GM19238 (cell line): ENCODE measurements around the gene NFKB2.

Source experiments
- DNase-seq: peaks from one replicate; pipeline ENCODE4 v3.0.0; 2011; ENCODE audit warnings: low spot score; ENCODE audit not compliant: insufficient read length

Gene NFKB2

DNA sequence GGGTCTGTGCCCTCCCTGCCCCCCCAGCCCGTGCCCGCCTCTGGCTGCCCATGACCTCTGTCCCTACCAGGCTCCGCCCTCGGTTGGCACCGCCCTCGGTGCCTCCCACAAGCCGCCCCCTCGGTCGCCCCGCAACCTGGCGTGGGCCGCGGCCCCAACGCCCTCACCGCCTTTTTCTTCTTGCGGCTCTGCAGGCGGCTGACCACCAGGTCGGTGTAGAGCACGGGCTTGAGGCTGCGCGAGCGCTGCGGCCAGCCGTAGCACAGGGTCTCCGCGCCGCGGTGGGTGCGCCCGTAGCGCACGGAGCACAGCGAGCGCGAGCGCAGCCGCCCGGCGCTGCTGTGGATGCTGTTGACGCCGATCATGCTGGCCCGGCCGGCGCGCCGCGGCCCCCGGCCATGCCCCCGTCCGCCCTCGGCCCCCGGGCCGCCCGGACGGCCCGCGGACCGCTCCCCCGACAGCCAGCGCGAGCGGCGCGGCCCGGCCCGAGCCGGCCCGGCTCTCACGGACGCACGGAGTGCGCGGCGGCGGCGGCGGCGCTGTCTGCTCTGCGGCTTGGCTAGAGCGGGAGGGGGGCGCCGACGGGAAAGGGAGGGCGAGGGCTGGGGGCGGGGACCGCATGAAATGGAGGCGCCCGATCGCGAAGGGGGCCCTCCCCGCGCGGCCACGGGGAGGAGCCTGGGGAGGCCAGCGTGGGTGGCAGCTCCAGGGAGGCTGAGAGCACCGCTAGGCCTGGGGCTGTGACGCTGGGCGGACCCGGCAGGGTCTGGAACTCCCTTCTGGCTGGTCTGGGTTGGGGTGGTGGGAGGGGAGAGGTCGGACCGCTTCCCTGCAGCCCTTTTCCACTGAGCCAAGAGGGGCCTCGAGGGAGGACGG is 13.5 kb downstream of the NFKB2 start:
- DNase-seq: no peak

DNA sequence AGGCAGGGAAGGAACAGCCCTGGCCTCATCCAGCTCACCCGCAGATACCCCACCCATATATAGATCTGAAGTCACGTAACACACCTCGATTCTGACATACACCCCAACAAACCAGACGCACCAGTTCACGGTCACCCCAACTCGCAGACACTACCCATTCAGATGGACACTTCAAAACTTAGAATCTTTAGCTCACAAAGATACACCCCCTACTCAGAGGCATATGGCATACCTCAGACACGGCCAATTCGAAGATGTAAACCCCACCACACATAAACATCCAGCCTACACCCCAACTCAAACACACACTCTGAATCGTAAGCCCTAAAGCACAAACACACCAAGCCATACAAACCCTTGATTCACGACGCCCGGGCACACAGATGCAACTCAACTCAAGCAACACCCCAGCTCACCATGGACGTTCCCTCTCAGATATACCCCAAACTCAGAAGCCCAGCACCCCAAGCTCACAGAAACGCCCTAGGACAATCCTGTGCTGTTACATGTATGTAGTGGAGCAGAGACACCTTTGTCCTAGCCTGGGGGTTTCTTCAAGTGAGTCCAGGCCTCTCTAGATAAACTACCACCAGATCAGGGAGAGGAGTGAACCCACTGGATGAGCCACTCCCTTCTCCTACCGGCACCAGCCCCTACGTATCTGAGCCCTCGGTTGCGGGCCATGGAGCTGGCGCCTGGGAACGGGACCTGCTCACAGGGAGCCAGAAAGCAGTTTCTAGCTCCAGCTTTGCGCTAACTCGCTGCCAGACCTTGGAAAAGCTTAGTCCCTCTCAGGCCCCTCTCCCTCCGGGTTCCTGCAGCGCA is 14.3 kb downstream of the NFKB2 start:
- no peak for DNase-seq

DNA sequence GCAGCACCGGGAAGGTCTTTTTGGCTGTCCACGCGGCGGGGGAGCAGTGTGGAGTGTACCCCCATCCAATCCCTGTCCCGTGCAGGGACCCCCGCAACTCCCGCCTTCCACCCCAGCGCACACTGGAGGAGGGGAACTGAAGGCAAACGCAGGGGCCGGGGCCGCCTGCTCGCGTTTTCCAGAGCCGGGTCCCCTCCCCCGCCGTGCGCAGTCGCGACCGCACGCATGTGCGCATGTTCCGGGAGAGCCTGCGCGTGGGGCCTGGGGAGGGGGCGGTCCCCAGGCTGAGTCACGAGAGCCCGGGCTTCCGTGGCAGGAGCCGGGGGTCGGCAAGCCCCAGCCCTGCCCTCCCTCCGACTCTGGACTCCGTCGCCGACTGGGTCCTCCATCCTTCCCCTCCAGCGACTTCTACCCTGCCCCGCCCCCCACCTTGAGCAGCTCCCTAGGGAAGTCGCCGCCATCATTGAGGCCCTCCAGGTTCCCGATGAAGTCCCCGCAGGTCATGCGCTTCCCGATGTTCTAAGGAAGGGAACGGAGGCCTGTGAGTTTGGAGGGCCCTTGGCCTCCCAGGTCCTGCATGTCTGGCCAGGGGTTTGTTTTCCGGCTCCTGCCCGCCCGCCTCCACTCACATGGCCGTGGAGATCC is 15.0 kb downstream of the NFKB2 start:
- DNase-seq: no peak

DNA sequence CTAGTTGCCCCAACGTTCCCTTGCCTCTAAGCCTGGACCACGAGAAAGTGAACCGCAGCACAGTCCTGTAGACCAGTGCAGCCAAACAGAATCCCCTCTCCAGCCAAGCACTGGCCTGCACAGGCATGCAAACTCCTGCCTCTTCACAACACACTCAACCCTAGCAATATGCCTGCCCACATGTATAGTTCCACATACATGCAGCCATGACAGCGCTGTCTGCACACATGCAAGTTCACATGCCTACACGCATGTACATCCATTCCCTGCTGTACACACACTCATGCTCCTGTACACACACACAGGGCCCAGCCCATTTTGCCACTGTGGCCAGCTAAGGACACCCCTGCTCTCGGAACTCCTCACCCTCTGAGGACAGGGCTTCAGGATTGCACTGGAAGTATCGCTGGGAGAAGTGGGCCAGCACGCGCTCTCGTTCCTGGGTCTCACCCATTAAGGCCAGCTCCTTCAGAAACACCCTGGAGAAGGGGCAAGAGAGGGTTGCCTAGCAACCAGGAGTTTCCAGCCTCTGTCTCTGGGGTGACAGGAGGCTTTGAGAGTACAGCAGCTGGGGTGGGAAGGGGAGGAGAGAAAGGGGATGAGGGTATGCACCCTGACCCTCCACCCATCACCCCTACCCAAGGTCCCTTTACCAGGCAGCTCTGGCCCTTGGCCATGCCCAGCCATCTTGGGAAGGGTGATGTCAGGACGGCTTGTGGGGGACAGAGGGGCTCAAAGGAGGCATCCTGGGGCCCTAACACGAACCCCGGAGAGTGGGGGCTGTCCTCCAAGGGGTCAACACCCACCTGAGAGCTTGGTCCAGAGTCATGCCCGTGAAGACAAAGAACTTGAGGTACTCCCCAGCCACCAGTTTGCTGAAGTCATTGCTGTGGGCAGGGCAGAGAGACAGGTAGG is 16.1 kb downstream of the NFKB2 start:
- DNase-seq: no peak

DNA sequence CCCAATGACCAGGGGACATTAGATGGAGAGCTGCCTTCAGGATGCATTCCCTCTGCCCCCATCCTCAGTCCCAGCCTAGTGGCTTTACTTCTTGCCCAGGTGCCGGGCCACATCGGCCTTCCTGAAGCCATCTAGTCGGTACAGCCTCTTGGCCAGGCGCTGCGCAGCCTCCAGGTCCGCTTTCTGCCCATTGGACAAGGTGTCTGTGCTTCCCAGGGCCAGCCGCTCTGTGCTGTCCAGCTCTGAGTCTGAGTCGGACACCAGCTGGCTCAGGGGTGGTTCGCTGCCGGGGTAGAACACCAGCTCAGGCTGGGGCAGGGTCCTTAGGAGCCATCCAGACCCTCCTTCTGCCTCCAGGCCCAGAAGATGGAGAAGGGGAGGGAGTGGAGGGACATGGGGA is 16.8 kb downstream of the NFKB2 start:
- no peak for DNase-seq

DNA sequence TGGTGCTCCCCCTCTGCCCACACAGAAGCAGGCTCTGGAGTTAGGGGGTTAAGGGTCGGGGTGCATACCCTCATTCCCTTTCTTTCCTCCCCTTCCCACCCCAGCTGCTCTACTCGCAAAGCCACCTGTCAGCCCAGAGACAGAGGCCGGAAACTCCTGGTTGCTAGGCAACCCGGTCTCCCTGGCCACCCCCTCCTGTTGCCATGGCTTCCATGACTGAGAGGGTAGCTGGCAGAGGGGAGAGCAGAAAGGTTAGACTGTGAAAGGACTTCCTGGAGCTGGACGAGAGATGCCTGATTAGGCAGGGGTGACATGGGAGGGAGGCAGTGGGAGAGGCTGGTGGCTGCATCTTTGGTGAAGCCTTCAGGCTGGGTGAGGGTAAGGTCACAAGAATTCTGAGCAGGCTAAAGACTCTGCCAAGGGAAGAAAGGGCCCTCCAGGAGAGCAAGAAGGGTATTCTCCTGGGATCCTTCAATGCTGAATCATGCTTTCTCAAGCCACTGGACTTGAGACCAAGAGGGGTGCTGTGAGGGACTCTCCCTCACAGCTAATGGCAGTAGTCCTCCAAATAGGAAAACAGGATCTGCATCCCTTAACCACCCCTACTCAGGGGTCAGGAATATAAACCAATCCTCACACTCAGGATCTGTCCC is 17.7 kb downstream of the NFKB2 start:
- DNase-seq: peak; percentile 82

DNA sequence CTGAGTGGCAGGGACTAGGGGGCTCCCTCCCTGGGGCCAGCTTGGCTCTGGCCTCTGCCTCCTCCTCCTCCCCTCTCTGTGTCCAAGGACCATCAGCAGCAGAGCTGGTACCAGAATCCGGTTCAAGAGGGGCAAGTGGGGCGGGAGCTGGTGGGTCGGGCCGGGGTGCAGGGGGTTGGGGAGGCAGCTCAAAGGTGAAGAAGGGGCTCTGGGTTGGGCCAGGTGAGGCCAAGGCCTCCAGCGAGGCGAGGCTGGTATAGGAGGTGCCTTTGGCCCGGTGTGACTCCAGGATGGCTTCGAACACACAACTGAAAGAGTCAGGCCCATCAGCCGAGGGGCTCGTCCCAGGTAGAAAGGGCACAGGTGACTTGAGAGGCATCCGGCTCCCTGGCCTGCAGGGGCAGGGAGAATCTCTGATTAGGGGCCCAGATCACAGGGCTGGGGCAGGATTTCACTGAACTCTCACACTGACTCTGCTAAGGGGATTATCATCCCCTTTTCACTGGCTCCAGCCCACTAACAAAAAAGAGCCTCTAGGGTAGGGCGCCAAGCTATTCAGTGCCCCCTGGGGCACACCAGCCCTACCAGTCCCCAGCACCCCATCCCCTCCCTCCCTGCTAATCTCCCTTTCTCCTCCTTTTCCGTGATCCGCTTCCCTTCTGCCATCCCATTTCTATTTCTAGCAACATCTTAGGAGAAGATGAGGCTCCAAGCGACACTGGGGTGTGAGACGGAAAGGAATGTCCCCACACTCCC is 18.5 kb downstream of the NFKB2 start:
- no peak for DNase-seq

DNA sequence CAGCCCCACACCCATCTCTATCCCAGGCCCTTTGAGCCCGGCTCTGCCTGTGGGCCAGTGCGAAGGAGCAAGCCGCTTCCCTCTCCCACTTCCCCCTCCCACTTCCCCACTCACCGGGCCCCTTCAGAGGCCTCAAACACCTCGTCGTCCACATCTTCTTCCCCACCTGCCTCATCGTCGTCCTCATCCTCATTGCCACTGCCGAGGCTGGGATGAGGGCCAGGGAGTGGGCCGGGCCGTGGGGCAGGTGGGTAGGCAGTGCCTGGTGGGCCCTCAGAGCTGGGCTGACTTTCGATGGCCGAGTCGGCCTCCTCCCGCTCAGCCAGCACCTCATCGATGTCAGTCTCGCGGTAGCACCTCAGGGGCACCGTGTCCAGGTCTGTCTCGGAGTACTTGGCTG is 19.2 kb downstream of the NFKB2 start:
- DNase-seq: no peak

DNA sequence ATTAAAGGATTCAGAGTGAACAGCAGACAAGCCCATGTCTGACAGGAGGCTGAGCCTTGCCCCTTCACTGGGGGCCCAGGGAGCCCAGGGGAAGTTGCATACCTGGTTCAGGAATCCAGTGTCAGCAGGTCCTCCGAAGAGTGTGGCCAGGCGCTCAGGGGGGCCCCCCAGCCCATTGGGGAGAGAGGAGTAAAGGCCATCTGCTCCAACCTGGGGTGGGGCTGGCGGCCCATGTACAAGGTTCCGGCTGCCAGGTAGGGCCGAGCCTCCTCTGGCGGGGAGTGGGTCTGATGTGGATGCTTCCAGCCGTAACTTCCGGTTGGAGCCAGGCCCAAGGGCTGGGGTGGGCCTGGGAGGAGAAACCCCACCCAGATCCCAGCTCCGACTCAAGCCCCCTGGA is 20.8 kb downstream of the NFKB2 start:
- DNase-seq: no peak

DNA sequence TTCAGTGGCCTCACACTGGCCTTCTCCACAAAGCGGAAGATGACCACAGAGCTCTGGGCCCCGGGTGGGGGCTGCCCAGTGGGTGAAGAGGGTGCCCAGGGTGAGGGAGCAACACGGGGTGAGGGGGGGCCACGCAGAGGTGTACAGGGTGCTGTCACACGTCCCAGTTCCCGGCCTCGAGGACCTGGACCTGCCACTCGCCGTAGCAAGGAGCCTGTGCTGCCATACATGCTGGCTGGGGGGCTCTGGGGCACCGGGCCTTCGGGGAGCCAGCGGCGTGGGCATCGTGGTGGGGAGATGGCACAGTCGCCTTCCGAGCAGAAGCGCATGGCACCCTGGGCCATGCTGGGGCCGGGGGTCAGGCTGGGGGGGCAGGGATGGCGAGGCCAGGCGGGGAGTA is 21.2 kb downstream of the NFKB2 start:
- DNase-seq: no peak

DNA sequence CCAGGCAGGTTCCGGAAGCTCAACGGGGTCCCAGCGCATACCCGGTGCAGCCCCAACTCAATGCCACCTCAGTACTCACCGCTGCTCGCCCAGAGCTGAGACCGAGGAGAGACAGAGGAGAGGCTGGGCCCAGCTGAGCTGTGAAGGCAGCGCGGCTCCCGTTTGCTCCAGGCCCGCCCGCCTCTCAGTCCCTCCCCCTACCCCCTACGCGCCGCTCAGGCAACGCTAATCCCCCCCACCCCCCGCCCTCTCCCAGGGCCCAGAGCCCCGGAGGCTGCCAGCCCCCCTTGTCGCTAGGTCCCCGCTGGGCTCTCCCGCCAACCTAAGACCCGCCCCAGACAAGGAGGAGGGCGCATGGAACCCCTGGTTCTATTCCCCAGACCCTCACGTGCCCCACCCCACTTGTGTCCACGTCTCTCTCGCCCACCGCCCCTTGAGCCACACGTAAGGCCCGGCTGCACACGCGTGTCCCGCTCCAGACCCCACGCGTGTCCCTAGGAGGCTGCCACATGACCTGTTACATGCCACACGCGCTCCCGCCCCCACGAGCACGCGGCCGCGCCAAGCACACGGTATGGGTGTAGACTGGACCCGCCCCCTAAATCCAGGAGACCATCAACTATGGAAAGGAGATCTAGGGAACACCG is 23.2 kb downstream of the NFKB2 start, which contains the start of gene PSD:
TSS of gene PSD (minus strand) at position 164 of the 647 bp plus-strand sequence. CDS start 1,747 bp downstream, outside the sequence.
- no peak for DNase-seq

DNA sequence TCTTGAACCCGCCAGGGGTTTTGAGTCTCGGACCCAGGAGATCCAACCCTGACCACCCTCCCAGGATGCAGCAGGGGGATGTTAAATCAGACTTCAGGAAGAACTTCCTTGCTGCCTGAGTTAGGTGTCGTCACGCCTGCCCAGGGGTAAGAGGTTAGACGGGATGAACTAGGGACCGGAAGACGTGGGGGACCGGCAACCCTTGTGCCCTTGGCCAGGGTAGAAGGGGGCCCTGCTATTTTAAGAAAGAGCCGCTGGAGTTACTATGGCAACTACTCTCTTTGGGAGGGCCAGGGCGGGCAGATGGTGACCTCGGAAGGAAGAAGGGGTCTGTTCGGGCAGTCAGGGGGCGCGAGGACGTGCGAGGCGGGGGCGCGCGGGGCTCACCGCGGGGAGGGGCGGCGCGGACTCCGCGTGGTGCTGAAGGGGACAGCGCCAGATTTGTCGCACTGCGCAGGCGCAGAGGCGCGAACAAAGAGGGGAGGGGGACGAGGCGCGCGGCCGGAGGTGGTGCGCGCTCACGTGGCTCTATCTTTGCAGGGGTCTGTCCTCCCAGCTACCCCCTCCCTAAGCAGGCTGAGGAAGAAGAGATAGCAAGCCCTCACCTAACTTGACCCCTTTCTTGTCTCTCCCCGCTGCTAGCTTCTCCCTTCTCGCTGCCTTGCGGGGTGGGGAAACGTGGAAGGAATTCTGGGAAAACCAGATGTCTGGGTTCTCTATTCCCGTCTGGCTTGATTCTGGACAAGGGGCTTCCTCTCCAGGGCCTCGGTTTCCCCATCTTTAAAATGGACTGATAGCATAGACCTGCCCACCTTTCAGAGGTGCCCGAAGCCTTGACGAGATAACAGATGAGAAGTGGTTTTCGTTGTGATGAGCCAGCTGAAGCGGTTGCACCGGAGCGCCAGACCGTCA is 24.0 kb downstream of the NFKB2 start:
- DNase-seq: no peak

DNA sequence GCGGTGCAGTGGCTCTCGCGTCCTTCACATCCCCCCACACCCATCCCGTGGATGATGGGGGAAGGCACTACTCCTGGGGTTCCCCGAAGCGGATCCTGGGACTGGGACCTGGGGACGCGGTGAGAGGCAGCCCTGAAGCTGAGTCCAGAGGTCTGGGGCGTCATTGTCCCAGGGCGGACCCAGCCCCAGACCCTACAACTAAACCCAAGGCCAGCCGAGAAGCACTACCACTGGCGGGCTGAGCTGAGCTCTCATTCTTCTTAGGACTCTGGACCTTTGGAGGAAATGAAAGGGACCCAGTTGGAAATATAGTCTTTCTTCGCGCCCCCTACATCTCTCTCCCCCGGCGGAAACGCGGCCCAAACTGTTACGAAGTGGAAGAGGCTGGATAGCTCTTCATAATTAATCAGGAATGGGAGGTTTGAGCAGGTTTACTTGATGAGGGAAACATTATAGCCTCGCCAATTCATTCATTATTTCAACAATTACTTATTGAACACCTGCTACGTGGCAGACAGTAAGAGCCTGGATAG is 24.7 kb downstream of the NFKB2 start:
- no peak for DNase-seq

DNA sequence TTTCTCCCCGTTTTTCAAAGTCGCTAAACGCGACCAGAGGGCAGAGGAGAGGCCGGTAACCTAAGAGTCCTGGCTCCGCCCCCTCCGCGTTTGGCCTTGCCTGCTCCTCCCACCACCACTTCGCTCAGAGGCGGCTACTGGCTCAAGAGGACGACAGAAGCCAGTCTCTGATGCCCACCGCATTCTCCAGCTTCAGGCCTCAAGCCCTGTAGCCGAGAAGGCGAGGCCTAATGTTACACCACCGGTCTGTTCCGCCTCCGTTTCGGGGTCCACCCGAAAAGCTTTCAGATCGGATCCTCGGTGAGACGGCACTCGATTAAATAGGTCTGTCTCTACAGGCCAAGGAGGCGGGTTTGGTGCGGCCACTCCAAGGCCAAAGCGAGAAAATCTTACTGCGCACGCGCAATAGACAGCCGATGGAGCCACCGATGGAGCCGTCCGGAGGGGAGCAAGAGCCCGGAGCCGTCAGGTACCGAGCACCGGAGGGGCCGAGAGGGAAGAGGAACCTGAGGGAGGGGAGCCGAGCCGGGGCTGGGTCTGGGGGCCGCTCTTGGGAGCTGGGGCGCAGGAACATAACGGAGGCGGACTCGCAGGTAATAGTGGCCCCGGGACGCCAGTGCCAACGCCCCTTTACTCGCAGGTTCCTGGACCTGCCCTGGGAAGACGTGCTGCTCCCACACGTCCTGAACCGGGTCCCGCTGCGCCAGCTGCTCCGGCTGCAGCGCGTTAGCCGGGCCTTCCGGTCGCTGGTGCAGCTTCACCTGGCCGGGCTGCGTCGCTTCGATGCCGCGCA is 25.4 kb downstream of the NFKB2 start, which contains the start of gene FBXL15:
TSS of gene FBXL15 (plus strand) at position 123 of the 793 bp plus-strand sequence. CDS start at position 417, 294 bp downstream.
- peak; percentile 97 for DNase-seq

DNA sequence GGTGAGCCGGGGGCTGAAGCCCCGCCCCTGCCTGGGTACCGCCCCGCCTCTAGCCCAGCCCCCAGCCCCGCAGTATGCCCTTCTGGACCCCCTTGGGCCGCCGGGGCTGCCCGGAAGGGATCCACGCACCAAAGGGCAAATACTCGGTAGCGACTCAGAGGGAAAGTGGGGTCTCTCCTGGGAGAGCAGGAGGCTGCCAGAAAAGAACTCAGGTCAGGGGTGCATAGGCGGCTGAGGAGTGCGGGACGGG is 25.9 kb downstream of the NFKB2 start:
- DNase-seq: no peak

DNA sequence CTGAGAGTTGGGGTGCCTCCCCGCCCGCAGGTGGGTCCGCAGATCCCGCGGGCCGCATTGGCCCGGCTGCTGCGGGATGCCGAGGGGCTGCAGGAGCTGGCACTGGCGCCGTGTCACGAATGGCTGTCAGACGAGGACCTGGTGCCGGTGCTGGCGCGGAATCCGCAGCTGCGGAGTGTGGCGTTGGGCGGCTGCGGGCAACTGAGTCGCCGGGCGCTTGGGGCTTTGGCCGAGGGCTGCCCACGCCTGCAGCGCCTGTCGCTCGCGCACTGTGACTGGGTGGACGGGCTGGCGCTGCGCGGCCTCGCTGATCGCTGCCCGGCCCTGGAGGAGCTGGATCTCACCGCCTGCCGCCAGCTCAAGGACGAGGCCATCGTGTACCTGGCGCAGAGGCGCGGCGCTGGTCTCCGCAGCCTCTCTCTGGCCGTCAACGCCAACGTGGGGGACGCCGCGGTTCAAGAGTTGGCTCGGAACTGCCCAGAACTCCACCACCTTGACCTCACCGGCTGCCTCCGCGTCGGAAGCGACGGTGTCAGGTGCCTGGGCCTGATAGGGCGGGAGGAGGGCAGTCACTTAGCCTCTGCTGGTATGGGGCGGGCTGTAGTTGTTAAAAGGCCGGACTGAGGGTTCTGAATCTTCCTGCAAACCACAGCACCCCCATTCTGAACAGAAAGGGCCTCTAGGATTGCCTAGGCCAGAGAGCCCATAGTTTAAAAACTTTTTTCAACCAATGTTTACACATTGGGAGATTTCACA is 26.4 kb downstream of the NFKB2 start:
- DNase-seq: peak; percentile 16
